ENCODE data around the gene C1orf232. TPM values are rescaled to one million over a fixed set of nuclear protein-coding genes. Genes with fewer than 3 reads are reported as not detected.

The C1orf232 gene
- total and polyA plus RNA-seq, 2 of the 4 experiments (the other 2 are of a cell fraction): not detected

- Histone ChIP-seq H3K23ac (ENCODE audit: low read depth, low read length) (no peak overlapping the region; the same call in 1 of the 2 replicates), H2BK15ac (ENCODE audit: low read depth, low read length) (no peak overlapping the region), H2AFZ (replicated peaks; ENCODE audit: low read length, poor library complexity) (no peak overlapping the region), H3K79me1 (ENCODE audit: low read depth in 1 of 2, low read length in 2 of 2) (no peaks in the 10 kb centered on the region), H2BK20ac (ENCODE audit: low read depth, low read length) (no peak overlapping the region), H4K91ac (ENCODE audit: insufficient read depth, low read depth, low read length) (no peak overlapping the region), H2AK5ac (ENCODE audit: low read depth, low read length) (no peak overlapping the region), H3K56ac (ENCODE audit: extremely low read depth, insufficient read depth, low read length) (no peak overlapping the region), H4K8ac (ENCODE audit: low read depth in 2 of 2, low read length in 2 of 2) (no peak overlapping the region), H2BK5ac (ENCODE audit: low read depth, low read length, poor library complexity, severe bottlenecking) (no peak overlapping the region), H4K5ac (ENCODE audit: low read depth, low read length) (no peak overlapping the region), H3K4me1 (ENCODE audit: control insufficient read depth, insufficient read depth, low read length) (no peaks in the 10 kb centered on the region), H3K9ac (ENCODE audit: low read depth, low read length) (no peak overlapping the region), H3K36me3 (ENCODE audit: control insufficient read depth, insufficient read depth, low read length) (no peaks in the 10 kb centered on the region), H3K18ac (ENCODE audit: low read depth, low read length) (no peak overlapping the region), H3K27me3 (ENCODE audit: control insufficient read depth, insufficient read depth, low read length) (peaks cover 39% of the 10 kb centered on the region), H3K9me3 (ENCODE audit: control insufficient read depth, insufficient read depth, low read length) (no peaks in the 10 kb centered on the region), H3K14ac (replicated peaks; ENCODE audit: low read depth, low read length) (no peak overlapping the region), H3K27ac (ENCODE audit: insufficient read depth, low read length) (no peak overlapping the region), H4K20me1 (ENCODE audit: insufficient read depth, low read length) (no peaks in the 10 kb centered on the region), H3K9me1 (ENCODE audit: insufficient read depth, low read length) (no peaks in the 10 kb centered on the region), H2AK9ac (replicated peaks; ENCODE audit: low read depth, low read length, poor library complexity) (no peak overlapping the region), H3K4me2 (ENCODE audit: low read depth, low read length) (no peak overlapping the region), H3K4ac (ENCODE audit: low read depth, low read length) (no peak overlapping the region), H2BK120ac (ENCODE audit: low read depth, low read length) (no peak overlapping the region), H3K4me3 (ENCODE audit: insufficient read depth, low read depth, low read length) (no peak overlapping the region)
- no TSS peak for BruUV-seq (replicated peaks)
- no peak for DNase-seq
- dilution Hi-C loops (cut with HindIII; ENCODE audit: low sequenced_read_pairs, unreplicated experiment) (no loop called here), in situ Hi-C loops (cut with MboI; ENCODE audit: low sequenced_read_pairs) (no loop called here), intact Hi-C loops (cut with micrococcal nuclease) (no loop called here)
- TF ChIP-seq CTCF (conservative IDR thresholded peaks at IDR 0.05; ENCODE audit: low read depth, low read length) (no peak), MAZ (IDR thresholded peaks at IDR 0.05; ENCODE audit: borderline replicate concordance, low read depth, low read length) (no peak), MXI1 (IDR thresholded peaks at IDR 0.05; ENCODE audit: borderline replicate concordance, low read depth, low read length) (no peak), BHLHE40 (IDR thresholded peaks at IDR 0.05; ENCODE audit: low read depth, low read length) (no peak), RCOR1 (IDR thresholded peaks at IDR 0.05; ENCODE audit: insufficient replicate concordance, low read length) (no peak)
- CTCF ChIA-PET: no interaction called here
- WGBS, 2 experiments (ENCODE audit: extremely low coverage in 2 of 2, insufficient read length in 1 of 2): 40% methylated on average over 2 of the region's 9 CpGs; no CpG with 5 or more reads in 1 of the 2 experiments
- ATAC-seq (ENCODE audit: low read depth): no peak
- POLR2A ChIA-PET (ENCODE audit: unreplicated experiment): no interaction called here
These were observed 35.0 kb upstream of the C1orf232 start for GRCh38 chr1:26203642-26204318.

Data from IMR-90 (cell line).